K562 (cell line): ENCODE data around the gene PPIH. TPM values are rescaled to one million over a fixed set of nuclear protein-coding genes. Genes with fewer than 3 reads are reported as not detected.

Experiments used
- ARID4B ChIP-seq: sonication (generic); formaldehyde crosslinking; IDR thresholded peaks from 2 replicates; pipeline ENCODE4 v1.8.0; 2022; ENCODE audit warnings: mild to moderate bottlenecking, missing genetic modification reagents
- BCOR ChIP-seq: fragments of 450-650 bp; IDR thresholded peaks from 2 replicates; pipeline ENCODE4 v1.6.1; 2016
- FOXP4 ChIP-seq: sonication (generic); formaldehyde crosslinking; IDR thresholded peaks from 2 replicates; pipeline ENCODE4 v1.8.0; 2022; ENCODE audit warnings: mild to moderate bottlenecking, missing genetic modification reagents, borderline replicate concordance
- GABPB1 ChIP-seq: sonication (generic); formaldehyde crosslinking; IDR thresholded peaks from 2 replicates; pipeline ENCODE4 v1.8.0; 2022; ENCODE audit warnings: mild to moderate bottlenecking, missing genetic modification reagents
- GTF2F1 ChIP-seq: IDR thresholded peaks from 2 replicates; pipeline ENCODE4 v1.6.1; 2011; ENCODE audit warnings: low read depth, low read length, improper control_type of control experiment
- HDAC3 ChIP-seq: fragments of 450-650 bp; IDR thresholded peaks from 2 replicates; pipeline ENCODE4 v1.6.1; 2018; ENCODE audit warnings: borderline replicate concordance, mild to moderate bottlenecking, moderate library complexity; ENCODE audit not compliant: partially characterized antibody
- KDM4B ChIP-seq, 2 experiments: fragments of 450-650 bp in 1 of 2; sonication (generic) in 1 of 2; IDR thresholded peaks; 2 replicates each; pipeline ENCODE4 v1.6.1; 2016 to 2017; ENCODE audit warnings: borderline replicate concordance in 2 of 2, antibody characterized with exemption in 1 of 2, low read depth in 1 of 2, mild to moderate bottlenecking in 1 of 2
- KLF16 ChIP-seq: IDR thresholded peaks from 2 replicates; pipeline ENCODE4 v1.6.1; 2016; ENCODE audit warnings: antibody characterized with exemption
- MBD2 ChIP-seq: sonication (generic); IDR thresholded peaks from 2 replicates; pipeline ENCODE4 v1.6.1; 2016; ENCODE audit warnings: low read depth, borderline replicate concordance
- MCM2 ChIP-seq: fragments of 450-650 bp; IDR thresholded peaks from 2 replicates; pipeline ENCODE4 v1.6.1; 2017; ENCODE audit warnings: low read depth, mild to moderate bottlenecking
- MIER1 ChIP-seq: fragments of 450-650 bp; IDR thresholded peaks from 2 replicates; pipeline ENCODE4 v1.6.1; 2016; ENCODE audit warnings: antibody characterized with exemption, mild to moderate bottlenecking, low read depth
- NCOR1 ChIP-seq: fragments of 450-650 bp; IDR thresholded peaks from 2 replicates; pipeline ENCODE4 v1.6.1; 2016; ENCODE audit warnings: mild to moderate bottlenecking, moderate library complexity
- NR1H2 ChIP-seq: sonication (generic); formaldehyde crosslinking; IDR thresholded peaks from 2 replicates; pipeline ENCODE4 v1.4.0; 2020; ENCODE audit warnings: mild to moderate bottlenecking, missing genetic modification reagents
- PKNOX1 ChIP-seq: fragments of 450-650 bp; IDR thresholded peaks from 2 replicates; pipeline ENCODE4 v1.6.1; 2016
- PYGO2 ChIP-seq: fragments of 450-650 bp; IDR thresholded peaks from 2 replicates; pipeline ENCODE4 v1.6.1; 2016; ENCODE audit warnings: mild to moderate bottlenecking, missing genetic modification characterization, moderate library complexity, missing compliant biosample characterization
- SOX6 ChIP-seq: fragments of 450-650 bp; IDR thresholded peaks from 2 replicates; pipeline ENCODE4 v1.6.1; 2014; ENCODE audit warnings: mild to moderate bottlenecking
- TCFL5 ChIP-seq: fragments of 250-450 bp; sonication (Bioruptor Pico); conservative IDR thresholded peaks from 2 replicates; pipeline ENCODE4 v1.6.1; 2021; ENCODE audit warnings: mild to moderate bottlenecking, moderate library complexity, matching md5 sums
- TOE1 ChIP-seq, 2 experiments: fragments of 450-650 bp in 1 of 2; sonication (generic) in 1 of 2; formaldehyde crosslinking in 1 of 2; IDR thresholded peaks; 2 replicates each; pipeline versions ENCODE4 v1.7.1 to v1.8.0; 2016 to 2022; ENCODE audit warnings: borderline replicate concordance in 2 of 2, mild to moderate bottlenecking in 2 of 2, antibody characterized with exemption in 1 of 2, inconsistent platforms in 1 of 2, low read depth in 1 of 2, missing genetic modification reagents in 1 of 2, moderate library complexity in 1 of 2
- ZNF311 ChIP-seq: fragments of 250-450 bp; sonication (Bioruptor Pico); IDR thresholded peaks from 2 replicates; pipeline ENCODE4 v1.4.0; 2020; ENCODE audit warnings: mild to moderate bottlenecking, moderate library complexity
- ZNF431 ChIP-seq: sonication (generic); formaldehyde crosslinking; IDR thresholded peaks from 2 replicates; pipeline ENCODE4 v1.8.0; 2022; ENCODE audit warnings: mild to moderate bottlenecking, missing genetic modification reagents
- ZNF507 ChIP-seq: conservative IDR thresholded peaks from 2 replicates; pipeline ENCODE4 v1.6.1; 2017; ENCODE audit warnings: missing genetic modification characterization, missing compliant biosample characterization
- polyA plus RNA-seq, 8 experiments: library from polyadenylated mRNA; depleted of rRNA in 4 of 8; stranded (reverse) in 5 of 8; unstranded in 3 of 8; fragments of >200 nt; fragmentation: Nextera tagmentation in 2 of 8; fragmentation: Illumina TruSeq in 1 of 8; extraction: Ambion mirVana in 2 of 8; extraction: Trizol in 1 of 8; gene quantifications; 2 replicates each; pipeline versions ENCODE4 v1.2.1 to v1.2.3, GENCODE V29; 2011 to 2014; ENCODE audit warnings: inconsistent platforms in 1 of 8, missing spikeins in 1 of 8
- total RNA-seq, 7 experiments: library from RNA; depleted of rRNA in 6 of 7; stranded (reverse); fragments of >200 nt in 6 of 7; fragmentation: Illumina TruSeq in 2 of 7; extraction: Trizol in 2 of 7; gene quantifications; 2 replicates each; pipeline versions ENCODE4 v1.2.1 to v1.2.3, GENCODE V29; 2011 to 2021; ENCODE audit warnings: low replicate concordance in 1 of 7

The PPIH gene
- total and polyA plus RNA-seq, 9 of the 15 experiments (the other 6 are each of a cell fraction or from before 2014, with no cell fraction given) = 197 to 470 (median 277) TPM

- TF ChIP-seq TOE1 (IDR thresholded peaks at IDR 0.05; ENCODE audit: borderline replicate concordance) (no peak), TOE1 (CRISPR knock-in tag; IDR thresholded peaks at IDR 0.05; ENCODE audit: borderline replicate concordance, low read depth) (0 out of 2 replicates have a peak, but pooled peaks have one; percentile 12), PKNOX1 (no peak), GABPB1 (no peak), MBD2 (no peak), PYGO2 (tag) (no peak), ZNF507 (tag) (no peak), SOX6 (no peak), FOXP4 (CRISPR knock-in tag) (no peak), MCM2 (no peak), NCOR1 (peak; percentile 68), ZNF431 (CRISPR knock-in tag) (peak; percentile 58; the same call in 1 of the 2 replicates), BCOR (no peak), ZNF311 (CRISPR knock-in tag) (no peak), KLF16 (no peak), MIER1 (no peak), HDAC3 (no peak), NR1H2 (CRISPR knock-in tag) (no peak), GTF2F1 (no peak), TCFL5 (no peak), KDM4B (IDR thresholded peaks at IDR 0.05; ENCODE audit: borderline replicate concordance in 2 of 2, low read depth in 1 of 2) (no peak), ARID4B (peak; percentile 98)
These were observed 24.7 kb downstream of the PPIH start (continued) for GRCh38 chr1:42682739-42683531.
